Activated CD4-positive, alpha-beta T cell treated with anti-CD3 and anti-CD28 coated beads for 48 hours (primary cell): ENCODE measurements around the gene POP4.

ENCODE experiments used
- DNase-seq: peaks from one replicate; pipeline ENCODE4 v3.0.0-alpha.2; 2020

Gene POP4

GRCh38 chr19:29577649-29577963, 28.5 kb upstream of the POP4 start:
- no peak for DNase-seq

GRCh38 chr19:29578349-29578748, 27.7 kb upstream of the POP4 start:
- DNase-seq: no peak

GRCh38 chr19:29579308-29579910, 26.7 kb upstream of the POP4 start:
- no peak for DNase-seq

- DNase-seq: no peak
Measured at GRCh38 chr19:29581398-29581797, 24.7 kb upstream of the POP4 start.

- DNase-seq: no peak
Measured at GRCh38 chr19:29583196-29583999, 22.7 kb upstream of the POP4 start.

GRCh38 chr19:29586401-29586800, 19.7 kb upstream of the POP4 start:
- no peak for DNase-seq

GRCh38 chr19:29587059-29587458, 19.0 kb upstream of the POP4 start:
- DNase-seq: no peak

- peak; percentile 79 for DNase-seq
Measured at GRCh38 chr19:29587518-29587986, 18.5 kb upstream of the POP4 start.

GRCh38 chr19:29588095-29588494, 18.0 kb upstream of the POP4 start:
- DNase-seq: no peak

GRCh38 chr19:29590278-29590677, 15.8 kb upstream of the POP4 start:
- no peak for DNase-seq

GRCh38 chr19:29591670-29592069, 14.4 kb upstream of the POP4 start:
- DNase-seq: no peak

- DNase-seq: no peak
Measured at GRCh38 chr19:29593869-29594268, 12.2 kb upstream of the POP4 start.

- no peak for DNase-seq
Measured at GRCh38 chr19:29596080-29596727, 9.9 kb upstream of the POP4 start.

GRCh38 chr19:29596885-29597525, 9.1 kb upstream of the POP4 start:
- no peak for DNase-seq

- no peak for DNase-seq
Measured at GRCh38 chr19:29598036-29598435, 8.0 kb upstream of the POP4 start.

GRCh38 chr19:29598496-29598895, 7.6 kb upstream of the POP4 start:
- DNase-seq: no peak

GRCh38 chr19:29603308-29603707, 2.8 kb upstream of the POP4 start:
- DNase-seq: no peak

- no peak for DNase-seq
Measured at GRCh38 chr19:29606420-29606747, 301 bp downstream of the POP4 start.

- DNase-seq: no peak
Measured at GRCh38 chr19:29609636-29610035, 3.6 kb downstream of the POP4 start.

- no peak for DNase-seq
Measured at GRCh38 chr19:29610213-29610573, 4.1 kb downstream of the POP4 start.

- peak; percentile 89 for DNase-seq
Measured at GRCh38 chr19:29610574-29611271, 4.6 kb downstream of the POP4 start.

GRCh38 chr19:29612121-29612520, 6.0 kb downstream of the POP4 start:
- no peak for DNase-seq
